Natural killer cell (primary cell): ENCODE data around the gene ALOX12B. TPM values are rescaled to one million over a fixed set of nuclear protein-coding genes. Genes with fewer than 3 reads are reported as not detected.
A peak's percentile ranks its signal among the peaks of the same experiment; 100 is the strongest.

ENCODE experiments used
- ATAC-seq, 3 donors: fragments of 150-1000 bp in 2 of 3; fragments of 200-7000 bp in 1 of 3; cut with Tn5 transposase; 1 replicate in 1 of 3; 2 replicates in 2 of 3; pipeline ENCODE4 v1.10.0; 2021; ENCODE audit warnings: mild to moderate bottlenecking in 2 of 3, moderate library complexity in 2 of 3
- DNase-seq, 2 donors: peaks; one replicate each; pipeline versions ENCODE4 v3.0.0 to v3.0.0-alpha.2; 2013 to 2021; ENCODE audit warnings: mixed read lengths in 1 of 2
- H3K27ac ChIP-seq: one replicate; pipeline ENCODE4 v1.5.1; 2013; ENCODE audit warnings: mild to moderate bottlenecking, low read length
- H3K27me3 ChIP-seq: one replicate; pipeline ENCODE4 v1.6.1; 2013; ENCODE audit warnings: low read length; ENCODE audit not compliant: control insufficient read depth, insufficient read depth
- H3K36me3 ChIP-seq: one replicate; pipeline ENCODE4 v1.6.1; 2013; ENCODE audit warnings: low read length; ENCODE audit not compliant: control insufficient read depth, insufficient read depth
- H3K4me1 ChIP-seq: one replicate; pipeline ENCODE4 v1.6.1; 2013; ENCODE audit warnings: low read length; ENCODE audit not compliant: control insufficient read depth, insufficient read depth
- H3K4me3 ChIP-seq: one replicate; pipeline ENCODE4 v1.5.1; 2013; ENCODE audit warnings: low read length
- H3K9me3 ChIP-seq: one replicate; pipeline ENCODE4 v1.6.1; 2013; ENCODE audit warnings: low read length; ENCODE audit not compliant: control insufficient read depth, insufficient read depth
- H3K27ac Mint-ChIP-seq, 2 donors: one replicate each; pipeline ENCODE4 v1.8.0; 2022; ENCODE audit warnings: mild to moderate bottlenecking in 2 of 2, mixed read lengths in 2 of 2, moderate library complexity in 1 of 2
- H3K27me3 Mint-ChIP-seq, 2 donors: one replicate each; pipeline ENCODE4 v1.8.0; 2022; ENCODE audit warnings: low read depth in 2 of 2, mixed read lengths in 2 of 2
- H3K36me3 Mint-ChIP-seq: one replicate; pipeline ENCODE4 v1.8.0; 2022; ENCODE audit warnings: mixed read lengths
- H3K4me1 Mint-ChIP-seq, 2 donors: one replicate each; pipeline ENCODE4 v1.8.0; 2022; ENCODE audit warnings: mixed read lengths in 2 of 2
- H3K4me3 Mint-ChIP-seq: one replicate; pipeline ENCODE4 v1.8.0; 2022; ENCODE audit warnings: mild to moderate bottlenecking, moderate library complexity, mixed read lengths
- H3K9me3 Mint-ChIP-seq, 2 donors: one replicate each; pipeline ENCODE4 v1.8.0; 2022; ENCODE audit warnings: mixed read lengths in 2 of 2
- CTCF ChIP-seq: fragments of 200-600 bp; IDR thresholded peaks from one replicate; pipeline ENCODE4 v1.8.0; 2022; ENCODE audit warnings: antibody characterized with exemption
- WGBS: methylation state at CpG from one replicate; pipeline ENCODE4 v1.1.7; 2013; ENCODE audit warnings: missing lambda C conversion rate; ENCODE audit not compliant: insufficient coverage; 5-methylcytosine and 5-hydroxymethylcytosine counted together
- intact Hi-C: fragments of 100-400 bp; cut with micrococcal nuclease; formaldehyde crosslinking; loops from one replicate; pipeline ENCODE4 v1.14.2; 2022
- total RNA-seq, 4 donors: library from RNA; stranded (reverse); fragments of 120-200 nt in 1 of 4; gene quantifications; one replicate each; pipeline versions ENCODE4 v1.2.3 to v1.2.4, GENCODE V29; 2013 to 2022

ALOX12B gene
- total RNA-seq, 3 donors from 2014 or later (not counting 1 experiment from before 2014, with no cell fraction given), result 0.29 to 0.58 (median 0.56) TPM

GRCh38 chr17:8056976-8057625, 30.4 kb downstream of the ALOX12B start:
- Histone ChIP-seq H3K36me3 (no peaks in the 10 kb centered on the region), H3K4me3 (no peak overlapping the region), H3K4me1 (peaks cover 30% of the 10 kb centered on the region), H3K9me3 (no peaks in the 10 kb centered on the region), H3K27me3 (peaks cover 5% of the 10 kb centered on the region), H3K27ac (no peak overlapping the region)
- Mint-ChIP-seq H3K4me3 (peak overlapping the region; percentile 66), H3K4me1 (peaks cover 23 to 36% of the 10 kb centered on the region in 2 donors), H3K27me3 (peaks cover 13 to 35% of the 10 kb centered on the region in 2 donors), H3K27ac (peak overlapping the region in 1 of 2 donors; percentile 52), H3K36me3 (no peaks in the 10 kb centered on the region), H3K9me3 (no peaks in the 10 kb centered on the region)
- no peak for TF ChIP-seq CTCF
- no peak for ATAC-seq
- 81% methylated on average over 17 of the region's 17 CpGs for WGBS
- intact Hi-C loops, result loop anchor here (1.0 to 5.0 kb wide), 7 partner anchors 16 to 314 kb away; no protein-coding TSS in a partner anchor
- no peak for DNase-seq

DNA sequence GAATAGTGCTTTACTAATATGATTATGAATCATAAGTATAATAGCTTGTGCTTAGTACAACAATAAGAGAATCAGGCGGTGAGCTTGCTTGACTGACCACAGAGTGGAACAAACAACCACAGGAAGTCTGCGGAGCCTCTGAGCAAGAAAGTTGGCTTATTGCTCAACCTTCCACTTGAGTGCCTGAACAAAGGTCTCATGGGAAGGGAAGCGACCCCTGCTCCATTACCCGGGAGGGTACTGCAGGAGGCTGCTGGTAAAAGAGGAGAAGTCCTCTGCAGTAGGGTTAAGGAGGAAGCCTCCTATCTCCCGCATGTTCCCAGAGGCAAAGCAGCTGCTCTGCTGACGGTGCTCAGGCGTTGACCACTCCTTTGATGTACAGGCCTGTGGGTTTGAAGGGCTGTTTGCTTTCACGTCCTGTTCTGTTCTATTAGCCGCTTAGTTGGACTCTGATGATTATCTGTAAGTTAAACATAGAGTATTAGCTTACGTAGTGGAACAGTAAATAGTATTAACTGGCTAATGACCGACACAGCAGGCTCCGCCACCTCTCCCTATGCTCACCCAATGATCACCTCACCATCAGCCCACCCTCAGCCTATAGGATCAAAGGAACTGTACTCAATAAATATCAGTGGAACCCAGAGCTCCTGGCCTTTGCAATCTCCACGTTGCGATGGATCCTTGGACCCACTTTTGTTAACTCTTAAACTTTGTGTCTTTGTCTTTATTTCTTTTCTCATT, 31.1 kb downstream of the ALOX12B start:
- H3K9me3 Mint-ChIP-seq, result no peaks in the 10 kb centered on the region
- Histone ChIP-seq H3K4me3 (no peak overlapping the region), H3K27ac (peak overlapping the region; percentile 54), H3K9me3 (no peaks in the 10 kb centered on the region), H3K4me1 (peaks cover 30% of the 10 kb centered on the region), H3K27me3 (peaks cover 5% of the 10 kb centered on the region), H3K36me3 (no peaks in the 10 kb centered on the region)
- intact Hi-C loops, result loop anchor here (2.0 to 5.0 kb wide), 4 partner anchors 16 to 234 kb away; no protein-coding TSS in a partner anchor
- no peaks in the 10 kb centered on the region for H3K36me3 Mint-ChIP-seq
- WGBS, result 20% methylated on average over 14 of the region's 14 CpGs
- H3K4me3 Mint-ChIP-seq, result peak overlapping the region; percentile 66
- peaks cover 23 to 36% of the 10 kb centered on the region in 2 donors for H3K4me1 Mint-ChIP-seq
- TF ChIP-seq CTCF, result no peak
- peaks cover 8 to 28% of the 10 kb centered on the region in 2 donors for H3K27me3 Mint-ChIP-seq
- ATAC-seq (peak; percentile 69 to 79 (median 77)), DNase-seq (peak; percentile 37 to 60)
- H3K27ac Mint-ChIP-seq, result peak overlapping the region; percentile 52 to 80

DNA sequence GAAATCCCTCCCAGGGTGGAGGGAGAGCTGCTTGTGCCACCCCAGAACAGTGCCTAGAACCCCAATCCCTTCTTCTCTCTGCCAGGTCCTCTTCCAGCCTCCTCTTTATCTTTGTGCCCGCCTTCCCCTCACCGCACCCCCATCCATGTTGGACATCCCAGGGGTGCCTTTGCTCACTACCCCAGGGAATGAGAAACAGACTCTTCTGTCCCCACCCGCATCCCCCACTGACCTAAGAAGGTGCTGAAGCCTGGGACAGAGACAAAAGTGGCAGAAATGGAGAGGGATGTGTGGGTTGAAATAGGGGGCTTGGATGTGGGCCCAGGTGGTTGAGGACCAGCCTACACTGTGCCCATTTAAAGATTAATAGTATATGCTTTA, 31.7 kb downstream of the ALOX12B start:
- H3K4me3 ChIP-seq, result no peak overlapping the region
- no peak for TF ChIP-seq CTCF
- H3K9me3 ChIP-seq, result no peaks in the 10 kb centered on the region
- Mint-ChIP-seq H3K9me3 (no peaks in the 10 kb centered on the region), H3K4me1 (peaks cover 23 to 36% of the 10 kb centered on the region in 2 donors), H3K4me3 (peak overlapping the region; percentile 66), H3K27me3 (peaks cover 8 to 23% of the 10 kb centered on the region in 2 donors), H3K36me3 (no peaks in the 10 kb centered on the region), H3K27ac (peak overlapping the region; percentile 52 to 80)
- no peak for ATAC-seq
- H3K27ac ChIP-seq, result peak overlapping the region; percentile 54
- H3K4me1 ChIP-seq, result peaks cover 30% of the 10 kb centered on the region
- peaks cover 5% of the 10 kb centered on the region for H3K27me3 ChIP-seq
- no peaks in the 10 kb centered on the region for H3K36me3 ChIP-seq
- intact Hi-C loops, result loop anchor here (2.0 to 5.0 kb wide), 4 partner anchors 17 to 234 kb away; no protein-coding TSS in a partner anchor
- 65% methylated on average over 2 of the region's 3 CpGs for WGBS
- DNase-seq, result no peak
